Measurements from ENCODE around the gene KDF1.
"Not testable (repeated sequence)": the region's sequence is repeated elsewhere in the genome, so short reads cannot be mapped to it uniquely, and the experiment has no call there.

The KDF1 gene

GRCh38 chr1:26953374-26953773 is 6.9 kb downstream of the KDF1 start:
- no peak for DNase-seq

- DNase-seq: no peak
Observed at GRCh38 chr1:26951821-26952497, 8.3 kb downstream of the KDF1 start.

GRCh38 chr1:26951216-26951615 is 9.1 kb downstream of the KDF1 start:
- DNase-seq: no peak

- DNase-seq: no peak
Observed at GRCh38 chr1:26950602-26951001, 9.7 kb downstream of the KDF1 start.

GRCh38 chr1:26949926-26950319 is 10.3 kb downstream of the KDF1 start:
- no peak for DNase-seq

- DNase-seq: no peak
Observed at GRCh38 chr1:26949266-26949925, 10.9 kb downstream of the KDF1 start.

- not testable (repeated sequence) for DNase-seq
Observed at GRCh38 chr1:26948725-26949057, 11.6 kb downstream of the KDF1 start.

- DNase-seq: no peak
Observed at GRCh38 chr1:26946270-26946669, 14.0 kb downstream of the KDF1 start.

- DNase-seq: no peak
Observed at GRCh38 chr1:26945728-26946127, 14.5 kb downstream of the KDF1 start.

- DNase-seq: no peak
Observed at GRCh38 chr1:26945138-26945537, 15.1 kb downstream of the KDF1 start.

GRCh38 chr1:26942656-26943055 is 17.6 kb downstream of the KDF1 start:
- no peak for DNase-seq

- no peak for DNase-seq
Observed at GRCh38 chr1:26941311-26941710, 19.0 kb downstream of the KDF1 start.

- no peak for DNase-seq
Observed at GRCh38 chr1:26938659-26939025, 21.6 kb downstream of the KDF1 start.

GRCh38 chr1:26938004-26938658 is 22.1 kb downstream of the KDF1 start:
- DNase-seq: no peak

- no peak for DNase-seq
Observed at GRCh38 chr1:26936823-26937222, 23.4 kb downstream of the KDF1 start.

- DNase-seq: no peak
Observed at GRCh38 chr1:26932531-26932930, 27.7 kb downstream of the KDF1 start.

- DNase-seq: no peak
Observed at GRCh38 chr1:26923711-26924110, 36.6 kb downstream of the KDF1 start.

- no peak for DNase-seq
Observed at GRCh38 chr1:26922901-26923300, 37.4 kb downstream of the KDF1 start.

- DNase-seq: no peak
Observed at GRCh38 chr1:26922431-26922729, 37.9 kb downstream of the KDF1 start.

GRCh38 chr1:26921540-26922430 is 38.5 kb downstream of the KDF1 start, which contains the start of gene NUDC:
Gene NUDC (plus strand): TSS chr1:26921743. CDS start chr1:26921849, 106 bp downstream.
- DNase-seq: peak; percentile 97

GRCh38 chr1:26921126-26921539 is 39.1 kb downstream of the KDF1 start:
- DNase-seq: no peak

GRCh38 chr1:26915204-26915842 is 44.9 kb downstream of the KDF1 start:
- DNase-seq: no peak

Data from NCI-H1105 treated with DMSO at 0.1 percent for 48 hours (cell line).